A673 (cell line): Measurements from ENCODE around the gene OOSP4A. TPM values are rescaled to one million over a fixed set of nuclear protein-coding genes. Genes with fewer than 3 reads are reported as not detected.

Experiments used
- BruUV-seq: library from RNA; stranded (reverse); fragments of 400-500 nt; replicated peaks from 2 replicates; lab custom pipeline; 2021; lab: Mats Ljungman, UMichigan
- CTCF ChIA-PET: fragments of 300-600 bp; sonication (Branson Sonifier 250); formaldehyde crosslinking; loops from one replicate; lab custom pipeline; 2022; ENCODE audit warnings: antibody characterized with exemption; lab: Charles Lee
- POLR2A ChIA-PET: fragments of 300-600 bp; sonication (Branson Sonifier 250); formaldehyde crosslinking; loops from one replicate; lab custom pipeline; 2022; ENCODE audit warnings: antibody characterized with exemption; ENCODE audit not compliant: low non-redundant PET; lab: Charles Lee
- DNase-seq: peaks from one replicate; pipeline ENCODE4 v3.0.0-alpha.2; 2015; ENCODE audit warnings: low spot score
- H3K27ac ChIP-seq: fragments of 200-600 bp; sonication (generic); 2 replicates; pipeline ENCODE4 v1.5.1; 2016; ENCODE audit warnings: mixed run types, low read depth, mild to moderate bottlenecking, mixed read lengths, antibody characterized with exemption, low read length; ENCODE audit not compliant: poor library complexity, severe bottlenecking
- H3K27me3 ChIP-seq: fragments of 200-600 bp; sonication (generic); replicated peaks from 2 replicates; pipeline ENCODE4 v1.6.1; 2017; ENCODE audit warnings: mixed run types, low read depth, mild to moderate bottlenecking, mixed read lengths, antibody characterized with exemption, low read length; ENCODE audit not compliant: insufficient read depth, poor library complexity
- H3K36me3 ChIP-seq: fragments of 200-600 bp; sonication (generic); 2 replicates; pipeline ENCODE4 v1.6.1; 2016; ENCODE audit warnings: mixed run types, mild to moderate bottlenecking, mixed read lengths, antibody characterized with exemption, low read length; ENCODE audit not compliant: insufficient read depth, poor library complexity, severe bottlenecking
- H3K4me1 ChIP-seq: fragments of 200-600 bp; sonication (generic); 2 replicates; pipeline ENCODE4 v1.6.1; 2017; ENCODE audit warnings: mixed run types, mild to moderate bottlenecking, mixed read lengths, antibody characterized with exemption, low read length; ENCODE audit not compliant: insufficient read depth, poor library complexity, severe bottlenecking
- H3K4me3 ChIP-seq: fragments of 200-600 bp; sonication (generic); 2 replicates; pipeline ENCODE4 v1.5.1; 2016; ENCODE audit warnings: low read depth, mixed run types, mild to moderate bottlenecking, mixed read lengths, low read length; ENCODE audit not compliant: poor library complexity, severe bottlenecking
- H3K9me3 ChIP-seq: fragments of 200-600 bp; sonication (generic); 2 replicates; pipeline ENCODE4 v1.6.1; 2016; ENCODE audit warnings: mixed run types, low read depth, mild to moderate bottlenecking, mixed read lengths, antibody characterized with exemption, low read length; ENCODE audit not compliant: poor library complexity, severe bottlenecking
- CTCF ChIP-seq: fragments of 300-800, 200-600 bp; sonication (generic); conservative IDR thresholded peaks from 2 replicates; pipeline ENCODE4 v1.5.1; 2017; ENCODE audit warnings: low read depth, mild to moderate bottlenecking, antibody characterized with exemption, low read length, moderate library complexity, mixed read lengths
- EZH2 ChIP-seq: fragments of 200-600 bp; sonication (generic); IDR thresholded peaks from 2 replicates; pipeline ENCODE4 v1.6.1; 2017; ENCODE audit warnings: borderline replicate concordance, low read depth, mild to moderate bottlenecking, mixed read lengths, antibody characterized with exemption, low read length; ENCODE audit not compliant: poor library complexity, severe bottlenecking
- intact Hi-C: fragments of 100-400 bp; cut with micrococcal nuclease; formaldehyde crosslinking; loops from one replicate; pipeline ENCODE4 v1.10.0; 2022; ENCODE audit not compliant: unreplicated experiment
- total RNA-seq: library from RNA; stranded (reverse); gene quantifications from 2 replicates; pipeline ENCODE4 v1.2.3, GENCODE V29; 2021

The OOSP4A gene
- total RNA-seq, 1 experiment from 2014 or later, result not detected

GRCh38 chr11:59954219-59954847 is 9.5 kb upstream of the OOSP4A start:
- POLR2A ChIA-PET, result no interaction called here

DNA sequence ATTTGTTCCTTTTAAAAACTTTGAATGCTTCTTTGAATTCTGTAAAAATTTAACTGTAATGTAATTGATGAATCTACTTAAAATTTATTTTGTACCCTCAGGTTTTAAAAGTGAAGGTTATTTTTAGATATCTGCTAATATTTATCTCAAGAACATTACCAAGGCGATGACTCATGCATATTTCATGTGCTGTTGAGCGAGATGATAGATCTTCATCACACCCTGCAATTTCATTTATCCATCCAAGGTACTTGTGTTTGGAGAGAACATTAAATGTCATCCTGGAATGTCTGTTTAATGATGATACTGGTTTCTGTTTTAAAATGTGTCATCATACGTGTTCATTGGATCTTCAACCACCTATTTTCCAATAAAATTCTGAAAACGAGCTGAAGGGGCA is 6.7 kb upstream of the OOSP4A start:
- intact Hi-C loops, result no loop called here
- Histone ChIP-seq H3K27me3 (peaks cover 15% of the 10 kb centered on the region), H3K27ac (no peak overlapping the region), H3K4me3 (no peak overlapping the region), H3K4me1 (no peaks in the 10 kb centered on the region), H3K36me3 (no peaks in the 10 kb centered on the region), H3K9me3 (no peaks in the 10 kb centered on the region)
- BruUV-seq, result no TSS peak
- TF ChIP-seq CTCF (no peak), EZH2 (no peak)
- ChIA-PET CTCF (no interaction called here), POLR2A (no interaction called here)
- DNase-seq, result no peak

More at GRCh38 chr11:59954219-59954847, 9.5 kb upstream of the OOSP4A start:
- no peaks in the 10 kb centered on the region for H3K4me1 ChIP-seq
- no TSS peak for BruUV-seq
- no peak overlapping the region for H3K27ac ChIP-seq
- TF ChIP-seq CTCF, result no peak
- TF ChIP-seq EZH2, result no peak
- no peaks in the 10 kb centered on the region for H3K36me3 ChIP-seq
- H3K9me3 ChIP-seq, result no peaks in the 10 kb centered on the region
- intact Hi-C loops, result no loop called here
- no peak for DNase-seq
- peaks cover 17% of the 10 kb centered on the region for H3K27me3 ChIP-seq
- CTCF ChIA-PET, result no interaction called here
- H3K4me3 ChIP-seq, result no peak overlapping the region

DNA sequence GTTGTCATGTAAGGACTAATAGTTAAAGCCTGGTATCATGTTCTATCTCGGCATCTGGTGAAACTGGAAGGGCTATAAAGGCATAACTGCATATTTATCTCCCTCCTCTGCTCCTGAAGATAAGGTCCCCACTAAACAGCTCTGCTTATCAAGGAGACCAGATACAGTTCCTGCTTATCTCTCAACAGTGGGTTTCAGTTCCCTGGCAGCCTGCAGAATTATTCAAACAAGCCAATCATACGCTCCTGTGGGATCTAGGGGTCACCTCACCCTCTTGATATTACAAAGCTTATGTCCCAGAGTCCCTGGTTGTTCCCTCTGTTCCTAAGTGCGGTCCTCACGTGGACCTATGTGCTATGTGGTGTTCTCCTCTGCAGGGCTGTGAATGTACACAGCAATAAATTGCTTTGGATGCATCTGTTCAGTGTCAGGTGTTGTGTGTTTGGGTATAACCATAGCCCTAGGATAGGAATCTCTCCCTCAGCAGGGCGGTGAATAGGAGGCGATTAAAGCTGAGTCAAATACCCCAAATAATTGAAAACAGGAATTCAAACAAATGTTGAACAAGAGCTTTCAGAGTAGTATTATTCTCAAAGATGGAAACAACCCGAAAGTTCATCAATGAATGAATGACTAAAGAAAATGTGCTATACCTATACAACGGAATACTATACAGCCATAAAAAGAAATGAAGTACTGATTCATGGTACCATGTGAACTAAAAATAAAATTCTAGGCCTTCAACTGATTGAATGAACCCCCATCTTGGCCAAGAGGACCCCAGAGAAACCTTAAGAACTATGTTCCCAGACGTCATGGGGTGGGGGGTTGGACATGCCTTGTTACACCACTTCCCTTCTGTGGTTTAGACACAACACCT is 3.1 kb upstream of the OOSP4A start:
- POLR2A ChIA-PET, result no interaction called here
- BruUV-seq, result no TSS peak
- CTCF ChIA-PET, result no interaction called here

More for the DNA sequence above, 3.1 kb upstream of the OOSP4A start:
- H3K36me3 ChIP-seq, result no peaks in the 10 kb centered on the region
- TF ChIP-seq CTCF (no peak), EZH2 (no peak)
- intact Hi-C loops, result no loop called here
- H3K27me3 ChIP-seq, result peaks cover 31% of the 10 kb centered on the region
- no peak for DNase-seq
- H3K9me3 ChIP-seq, result no peaks in the 10 kb centered on the region
- H3K4me3 ChIP-seq, result no peak overlapping the region
- H3K27ac ChIP-seq, result no peak overlapping the region
- no peaks in the 10 kb centered on the region for H3K4me1 ChIP-seq
